ENCODE results near the gene HNRNPA2B1.
A peak's percentile ranks its signal among the peaks of the same experiment; 100 is the strongest.
"Not testable (repeated sequence)": the region's sequence is repeated elsewhere in the genome, so short reads cannot be mapped to it uniquely, and the experiment has no call there.

Gene HNRNPA2B1

DNA sequence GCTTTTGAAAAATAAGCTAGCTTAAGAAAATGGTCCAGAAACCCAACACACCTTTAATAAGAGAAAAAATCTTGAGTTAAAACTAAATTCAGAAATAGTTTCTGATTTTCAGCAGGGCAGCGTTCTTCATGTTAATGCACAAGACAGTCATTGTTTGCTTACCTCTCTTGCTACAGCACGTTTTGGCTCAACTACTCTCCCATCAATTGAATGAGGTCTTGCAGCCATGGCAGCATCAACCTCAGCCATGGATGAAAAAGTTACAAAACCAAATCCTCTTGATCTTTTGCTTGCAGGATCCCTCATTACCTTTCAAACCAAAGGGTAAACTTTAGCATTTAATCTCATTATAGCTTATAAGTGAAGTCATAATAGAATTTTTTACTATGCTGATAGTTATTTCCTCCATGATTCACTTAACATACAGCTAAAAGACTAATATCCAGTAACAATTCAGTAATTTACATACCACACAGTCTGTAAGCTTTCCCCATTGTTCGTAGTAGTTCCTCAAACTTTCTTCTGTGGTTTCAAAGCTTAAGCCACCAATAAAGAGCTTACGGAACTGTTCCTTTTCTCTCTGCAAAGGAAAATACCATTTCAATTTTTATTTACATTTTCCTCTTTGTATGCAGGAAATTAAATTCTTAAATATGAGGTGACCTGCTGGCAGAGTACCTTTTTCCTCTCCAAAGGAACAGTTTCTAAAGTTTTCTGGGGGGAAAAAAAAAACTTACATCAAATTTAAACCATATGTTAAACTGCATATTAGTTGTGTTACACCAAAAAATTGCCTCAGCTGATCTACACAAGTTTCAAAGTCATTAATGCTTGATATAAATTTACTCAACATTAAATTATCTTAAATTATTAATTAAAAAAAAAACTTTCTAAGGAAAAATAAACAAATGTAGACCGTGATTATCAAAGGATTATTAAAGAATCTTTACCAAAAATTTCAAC, 3.1 kb downstream of the HNRNPA2B1 start (continued):
- TF ChIP-seq TOX (CRISPR knock-in tag; IDR thresholded peaks at IDR 0.05; ENCODE audit: borderline replicate concordance) = no peak
- TF ChIP-seq SNAI2 (CRISPR knock-in tag; IDR thresholded peaks at IDR 0.05) = no peak
- TF ChIP-seq OSR1 (CRISPR knock-in tag; IDR thresholded peaks at IDR 0.05) = no peak
- TF ChIP-seq CSRNP3 (CRISPR knock-in tag; IDR thresholded peaks at IDR 0.05) = no peak
- TF ChIP-seq TCF4 (CRISPR knock-in tag; IDR thresholded peaks at IDR 0.05; ENCODE audit: borderline replicate concordance) = no peak
- no peak for TF ChIP-seq ZFP3 (CRISPR knock-in tag; IDR thresholded peaks at IDR 0.05)

- TF ChIP-seq BACH2 (CRISPR knock-in tag; IDR thresholded peaks at IDR 0.05; ENCODE audit: borderline replicate concordance) (no peak), SNAI2 (CRISPR knock-in tag; IDR thresholded peaks at IDR 0.05) (no peak), ZNF70 (CRISPR knock-in tag; IDR thresholded peaks at IDR 0.05) (0 out of 2 replicates have a peak, but pooled peaks have one; percentile 22), PATZ1 (CRISPR knock-in tag; IDR thresholded peaks at IDR 0.05; ENCODE audit: borderline replicate concordance) (peak; percentile 14; the same call in 1 of the 2 replicates)
- ATAC-seq = no peak
Measured at GRCh38 chr7:26195867-26196657, 4.5 kb downstream of the HNRNPA2B1 start.

GRCh38 chr7:26195182-26195581, 5.4 kb downstream of the HNRNPA2B1 start:
- no peak for TF ChIP-seq ISL1 (CRISPR knock-in tag; IDR thresholded peaks at IDR 0.05)
- no peak for TF ChIP-seq POU6F1 (CRISPR knock-in tag; IDR thresholded peaks at IDR 0.05; ENCODE audit: borderline replicate concordance, low read depth)
- no peak for TF ChIP-seq ARNTL (CRISPR knock-in tag; IDR thresholded peaks at IDR 0.05; ENCODE audit: borderline replicate concordance, low read depth)
- TF ChIP-seq TCF4 (CRISPR knock-in tag; IDR thresholded peaks at IDR 0.05; ENCODE audit: borderline replicate concordance) = no peak
- TF ChIP-seq ESRRG (CRISPR knock-in tag; IDR thresholded peaks at IDR 0.05) = no peak
- TF ChIP-seq TOX (CRISPR knock-in tag; IDR thresholded peaks at IDR 0.05; ENCODE audit: borderline replicate concordance) = no peak
- no peak for TF ChIP-seq CSDC2 (CRISPR knock-in tag; IDR thresholded peaks at IDR 0.05)
- no peak; the same call in 1 of the 2 replicates for TF ChIP-seq CSRNP3 (CRISPR knock-in tag; IDR thresholded peaks at IDR 0.05)
- TF ChIP-seq BACH2 (CRISPR knock-in tag; IDR thresholded peaks at IDR 0.05; ENCODE audit: borderline replicate concordance) = no peak
- no peak for TF ChIP-seq RARB (CRISPR knock-in tag; IDR thresholded peaks at IDR 0.05)
- no peak for TF ChIP-seq OSR1 (CRISPR knock-in tag; IDR thresholded peaks at IDR 0.05)
- TF ChIP-seq TSHZ2 (CRISPR knock-in tag; IDR thresholded peaks at IDR 0.05) = no peak
- no peak for TF ChIP-seq ZNF70 (CRISPR knock-in tag; IDR thresholded peaks at IDR 0.05)
- TF ChIP-seq, protein P1, sequence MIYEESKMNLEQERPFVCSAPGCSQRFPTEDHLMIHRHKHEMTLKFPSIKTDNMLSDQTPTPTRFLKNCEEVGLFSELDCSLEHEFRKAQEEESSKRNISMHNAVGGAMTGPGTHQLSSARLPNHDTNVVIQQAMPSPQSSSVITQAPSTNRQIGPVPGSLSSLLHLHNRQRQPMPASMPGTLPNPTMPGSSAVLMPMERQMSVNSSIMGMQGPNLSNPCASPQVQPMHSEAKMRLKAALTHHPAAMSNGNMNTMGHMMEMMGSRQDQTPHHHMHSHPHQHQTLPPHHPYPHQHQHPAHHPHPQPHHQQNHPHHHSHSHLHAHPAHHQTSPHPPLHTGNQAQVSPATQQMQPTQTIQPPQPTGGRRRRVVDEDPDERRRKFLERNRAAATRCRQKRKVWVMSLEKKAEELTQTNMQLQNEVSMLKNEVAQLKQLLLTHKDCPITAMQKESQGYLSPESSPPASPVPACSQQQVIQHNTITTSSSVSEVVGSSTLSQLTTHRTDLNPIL (CRISPR knock-in tag; IDR thresholded peaks at IDR 0.05; ENCODE audit: low read depth) = no peak
- no peak for TF ChIP-seq ZFP30 (CRISPR knock-in tag; IDR thresholded peaks at IDR 0.05)
- no peak for TF ChIP-seq SNAI2 (CRISPR knock-in tag; IDR thresholded peaks at IDR 0.05)
- no peak for TF ChIP-seq GLIS3 (CRISPR knock-in tag; IDR thresholded peaks at IDR 0.05)
- ATAC-seq = no peak

GRCh38 chr7:26194764-26195163, 5.8 kb downstream of the HNRNPA2B1 start:
- not testable (repeated sequence) for ATAC-seq
